Measurements from ENCODE around the gene INO80E.

GRCh38 chr16:29996766-29997250, 767 bp downstream of the INO80E start:
- TF ChIP-seq, protein P1, sequence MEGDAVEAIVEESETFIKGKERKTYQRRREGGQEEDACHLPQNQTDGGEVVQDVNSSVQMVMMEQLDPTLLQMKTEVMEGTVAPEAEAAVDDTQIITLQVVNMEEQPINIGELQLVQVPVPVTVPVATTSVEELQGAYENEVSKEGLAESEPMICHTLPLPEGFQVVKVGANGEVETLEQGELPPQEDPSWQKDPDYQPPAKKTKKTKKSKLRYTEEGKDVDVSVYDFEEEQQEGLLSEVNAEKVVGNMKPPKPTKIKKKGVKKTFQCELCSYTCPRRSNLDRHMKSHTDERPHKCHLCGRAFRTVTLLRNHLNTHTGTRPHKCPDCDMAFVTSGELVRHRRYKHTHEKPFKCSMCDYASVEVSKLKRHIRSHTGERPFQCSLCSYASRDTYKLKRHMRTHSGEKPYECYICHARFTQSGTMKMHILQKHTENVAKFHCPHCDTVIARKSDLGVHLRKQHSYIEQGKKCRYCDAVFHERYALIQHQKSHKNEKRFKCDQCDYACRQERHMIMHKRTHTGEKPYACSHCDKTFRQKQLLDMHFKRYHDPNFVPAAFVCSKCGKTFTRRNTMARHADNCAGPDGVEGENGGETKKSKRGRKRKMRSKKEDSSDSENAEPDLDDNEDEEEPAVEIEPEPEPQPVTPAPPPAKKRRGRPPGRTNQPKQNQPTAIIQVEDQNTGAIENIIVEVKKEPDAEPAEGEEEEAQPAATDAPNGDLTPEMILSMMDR (IDR thresholded peaks at IDR 0.05) = no peak
- TF ChIP-seq POLR2AphosphoS5 (IDR thresholded peaks at IDR 0.05) = no peak

Measured in stomach (tissue), 4 donors.